Measurements from ENCODE around the gene COX5B.

DNA sequence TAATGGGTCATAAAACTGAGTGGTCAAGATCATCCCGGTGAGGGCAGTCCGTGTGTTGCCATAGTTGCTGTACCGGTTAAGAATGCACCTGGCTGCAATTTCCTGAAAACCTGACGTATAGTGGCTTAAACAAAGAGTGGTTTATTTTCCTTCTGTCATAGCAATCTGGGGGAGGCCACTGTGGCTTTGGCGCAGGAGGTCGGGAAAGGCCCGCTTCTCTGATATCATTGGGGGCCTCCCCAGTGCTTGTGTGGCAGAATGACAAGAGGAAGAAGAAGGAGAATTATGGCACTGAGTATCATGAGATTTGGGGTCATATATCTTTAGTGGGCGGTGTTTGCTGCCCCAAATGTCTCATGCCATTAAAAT lies 28.0 kb downstream of the COX5B start:
- TF ChIP-seq CTCF (IDR thresholded peaks at IDR 0.05) (no peak), POLR2A (IDR thresholded peaks at IDR 0.05) (no peak)

All from lower leg skin (tissue), 3 donors.